ENCODE measurements around the gene NR2F1-AS1. TPM values are rescaled to one million over a fixed set of nuclear protein-coding genes. Genes with fewer than 3 reads are reported as not detected.

Gene NR2F1-AS1
- total RNA-seq, 1 experiment from 2014 or later = 1.5 TPM

GRCh38 chr5:93603078-93603792 lies 22.2 kb upstream of the NR2F1-AS1 start:
- ATAC-seq = no peak
- Mint-ChIP-seq H3K9me3 (no peaks in the 10 kb centered on the region), H3K4me3 (peak overlapping the region; percentile 47), H3K4me1 (peaks cover 38% of the 10 kb centered on the region), H3K36me3 (peaks cover 2% of the 10 kb centered on the region; the same call in 1 of the 2 replicates), H3K27ac (no peak overlapping the region), H3K27me3 (ENCODE audit: low read depth) (no peaks in the 10 kb centered on the region)
- ChIA-PET POLR2A (no interaction called here), CTCF (interaction anchor here (0.6 to 3.4 kb wide), 4 partner anchors 9 to 198 kb away, joined by 3 to 18 read pairs (median 4); no protein-coding TSS in a partner anchor)
- TF ChIP-seq RELA (CRISPR knock-in tag; IDR thresholded peaks at IDR 0.05; ENCODE audit: borderline replicate concordance) = no peak
- no peak for TF ChIP-seq TEAD4 (CRISPR knock-in tag; IDR thresholded peaks at IDR 0.05)
- no peak for DNase-seq (ENCODE audit: low spot score)

GRCh38 chr5:93602241-93603077 lies 21.4 kb upstream of the NR2F1-AS1 start:
- peak; percentile 40 for ATAC-seq
- POLR2A ChIA-PET = no interaction called here
- no peaks in the 10 kb centered on the region for H3K27me3 Mint-ChIP-seq (ENCODE audit: low read depth)
- TF ChIP-seq ZBTB21 (CRISPR knock-in tag; IDR thresholded peaks at IDR 0.05; ENCODE audit: borderline replicate concordance) (no peak), ZNF138 (CRISPR knock-in tag; conservative IDR thresholded peaks at IDR 0.05) (no peak), NFYB (CRISPR knock-in tag; conservative IDR thresholded peaks at IDR 0.05; ENCODE audit: low read depth) (no peak), ZNF263 (CRISPR knock-in tag; IDR thresholded peaks at IDR 0.05; ENCODE audit: low read depth) (no peak), MLX (CRISPR knock-in tag; IDR thresholded peaks at IDR 0.05) (no peak), TP53 (CRISPR knock-in tag; IDR thresholded peaks at IDR 0.05) (no peak), MXD4 (CRISPR knock-in tag; IDR thresholded peaks at IDR 0.05; ENCODE audit: borderline replicate concordance) (no peak), SP1 (CRISPR knock-in tag; conservative IDR thresholded peaks at IDR 0.05) (no peak), E2F4 (CRISPR knock-in tag; IDR thresholded peaks at IDR 0.05; ENCODE audit: borderline replicate concordance, low read depth) (no peak), TEAD4 (CRISPR knock-in tag; IDR thresholded peaks at IDR 0.05) (no peak), FOXK1 (CRISPR knock-in tag; IDR thresholded peaks at IDR 0.05) (no peak), OVOL2 (CRISPR knock-in tag; IDR thresholded peaks at IDR 0.05; ENCODE audit: borderline replicate concordance) (no peak), ATF6 (CRISPR knock-in tag; IDR thresholded peaks at IDR 0.05) (no peak), ETV6 (CRISPR knock-in tag; IDR thresholded peaks at IDR 0.05) (no peak), E2F5 (CRISPR knock-in tag; IDR thresholded peaks at IDR 0.05) (no peak), CREB1 (CRISPR knock-in tag; IDR thresholded peaks at IDR 0.05) (no peak), KAT7 (CRISPR knock-in tag; IDR thresholded peaks at IDR 0.05; ENCODE audit: borderline replicate concordance) (no peak), ZNF416 (CRISPR knock-in tag; IDR thresholded peaks at IDR 0.05) (no peak)
- H3K9me3 Mint-ChIP-seq = no peaks in the 10 kb centered on the region
- CTCF ChIA-PET = interaction anchor here (0.6 to 3.4 kb wide), 6 partner anchors 9 to 199 kb away, joined by 3 to 18 read pairs (median 4); partner anchors contain the start of gene NR2F1
- peaks cover 2% of the 10 kb centered on the region; the same call in 1 of the 2 replicates for H3K36me3 Mint-ChIP-seq
- peak overlapping the region; percentile 43 for H3K4me3 Mint-ChIP-seq
- H3K4me1 Mint-ChIP-seq = peaks cover 31% of the 10 kb centered on the region
- peak; percentile 77 for DNase-seq (ENCODE audit: low spot score)
- H3K27ac Mint-ChIP-seq = no peak overlapping the region
